Retina (tissue), 1 donor: ENCODE data around the gene SPINK13.
"Not testable (repeated sequence)": the region's sequence is repeated elsewhere in the genome, so short reads cannot be mapped to it uniquely, and the experiment has no call there.

Experiments
- DNase-seq: peaks from one replicate; pipeline ENCODE4 v3.0.0-alpha.2; 2016

The SPINK13 gene

DNA sequence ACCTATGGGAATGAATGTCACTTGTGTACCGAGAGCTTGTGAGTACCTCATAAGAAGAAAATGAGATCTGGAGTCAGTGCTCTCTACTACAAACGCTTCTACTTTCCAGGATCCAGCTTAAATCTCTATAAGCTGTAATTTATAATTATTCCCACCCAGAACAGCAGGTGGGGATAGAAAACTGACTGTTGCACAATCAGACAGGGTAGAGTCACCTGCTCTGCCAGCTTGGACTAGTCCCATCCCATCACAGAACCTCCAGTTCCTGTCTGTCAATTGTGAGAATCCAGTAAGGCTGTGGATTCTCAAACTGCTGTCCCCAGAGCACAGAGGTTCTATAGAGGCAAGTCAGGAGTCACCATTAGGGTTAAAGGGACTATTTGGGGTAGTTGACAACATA lies 45.6 kb downstream of the SPINK13 start:
- DNase-seq = no peak

DNA sequence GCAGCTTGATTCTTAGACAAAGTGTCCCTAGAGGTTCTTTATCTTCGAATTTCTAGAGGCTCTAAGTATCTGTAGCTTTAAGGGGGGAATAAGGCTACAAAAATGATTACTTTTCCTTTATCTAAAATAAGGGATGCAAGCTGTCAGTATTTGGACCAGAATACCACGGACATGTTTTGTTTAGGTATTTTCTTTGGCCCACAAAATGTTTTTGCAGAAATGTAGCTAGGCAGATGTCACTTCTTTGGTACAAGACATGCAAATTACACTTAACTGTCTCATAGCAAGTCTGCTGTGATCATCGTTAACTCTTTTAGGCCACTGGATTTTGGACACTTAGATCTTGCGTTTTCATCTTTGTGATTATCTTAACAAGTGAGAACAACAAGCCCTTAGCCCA lies 46.1 kb downstream of the SPINK13 start:
- no peak for DNase-seq

DNA sequence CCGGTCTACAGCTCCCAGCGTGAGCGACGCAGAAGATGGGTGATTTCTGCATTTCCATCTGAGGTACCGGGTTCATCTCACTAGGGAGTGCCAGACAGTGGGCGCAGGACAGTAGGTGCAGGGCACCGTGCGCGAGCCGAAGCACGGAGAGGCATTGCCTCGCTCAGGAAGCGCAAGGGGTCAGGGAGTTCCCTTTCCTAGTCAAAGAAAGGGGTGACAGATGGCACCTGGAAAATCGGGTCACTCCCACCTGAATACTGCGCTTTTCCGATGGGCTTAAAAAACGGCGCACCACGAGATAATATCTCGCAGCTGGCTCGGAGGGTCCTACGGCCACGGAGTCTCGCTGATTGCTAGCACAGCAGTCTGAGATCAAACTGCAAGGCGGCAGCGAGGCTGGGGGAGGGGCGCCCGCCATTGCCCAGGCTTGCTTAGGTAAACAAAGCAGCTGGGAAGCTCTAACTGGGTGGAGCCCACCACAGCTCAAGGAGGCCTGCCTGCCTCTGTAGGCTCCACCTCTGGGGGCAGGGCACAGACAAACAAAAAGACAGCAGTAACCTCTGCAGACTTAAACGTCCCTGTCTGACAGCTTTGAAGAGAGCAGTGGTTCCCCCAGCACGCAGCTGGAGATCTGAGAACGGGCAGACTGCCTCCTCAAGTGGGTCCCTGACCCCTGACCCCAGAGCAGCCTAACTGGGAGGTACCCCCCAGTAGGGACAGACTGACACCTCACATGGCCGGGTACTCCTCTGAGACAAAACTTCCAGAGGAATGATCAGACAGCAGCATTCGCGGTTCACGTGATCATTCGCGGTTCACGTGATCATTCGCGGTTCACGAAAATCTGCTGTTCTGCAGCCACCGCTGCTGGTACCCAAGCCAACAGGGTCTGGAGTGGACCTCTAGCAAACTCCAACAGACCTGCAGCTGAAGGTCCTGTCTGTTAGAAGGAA lies 51.7 kb downstream of the SPINK13 start:
- not testable (repeated sequence) for DNase-seq

DNA sequence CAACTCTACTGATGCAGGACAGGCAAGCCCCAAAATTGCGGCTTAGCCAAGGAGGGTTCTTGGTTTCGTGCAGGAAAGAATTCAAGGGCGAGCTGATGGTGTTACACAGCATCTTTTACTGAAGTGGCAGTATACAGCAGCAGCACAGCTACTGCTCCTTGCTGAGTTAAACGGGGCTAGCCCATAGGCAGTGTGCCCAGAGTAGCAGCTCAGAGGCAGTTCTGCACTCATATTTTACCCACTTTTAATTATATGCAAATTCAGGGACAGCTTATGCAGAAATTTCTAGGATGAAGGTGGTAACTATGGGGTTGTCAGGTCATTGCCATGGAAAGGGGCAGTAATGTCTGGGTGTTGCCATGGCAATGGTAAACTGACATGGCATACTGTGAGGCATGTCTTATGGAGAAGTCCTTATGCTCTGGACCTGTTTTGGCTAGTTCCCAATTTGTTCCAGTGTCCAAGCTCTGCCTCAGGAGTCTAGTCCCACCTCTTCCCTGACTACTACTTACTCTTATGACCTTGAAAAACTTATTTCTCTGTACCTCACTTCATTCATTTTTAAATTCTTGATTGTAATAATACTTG lies 64.8 kb downstream of the SPINK13 start:
- DNase-seq = no peak

DNA sequence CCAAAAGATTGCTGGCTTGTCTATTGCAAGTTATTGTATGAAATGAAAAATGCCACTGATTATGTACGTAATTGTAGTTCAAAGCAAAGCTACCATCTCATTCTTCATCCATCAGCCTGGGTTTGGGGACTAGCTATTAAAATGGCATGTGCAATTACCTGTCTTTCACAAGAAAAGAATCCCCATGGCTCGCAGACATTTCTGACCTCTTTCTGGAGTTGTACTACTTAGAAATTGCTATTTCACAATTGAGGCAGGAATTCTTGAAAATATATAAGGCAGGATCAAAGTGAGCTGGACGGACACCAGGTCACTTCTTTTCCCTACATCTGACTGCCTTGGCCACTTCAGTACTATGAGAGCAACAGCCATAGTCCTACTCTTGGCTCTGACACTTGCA lies 66.7 kb downstream of the SPINK13 start, which contains the start of gene SPINK9:
TSS of gene SPINK9 (plus strand) at position 301 of the 400 bp plus-strand sequence. CDS start at position 356, 55 bp downstream.
- DNase-seq = no peak
